Trophoblast cell (in vitro differentiated cells and primary cell): ENCODE measurements around the gene MPND. TPM values are rescaled to one million over a fixed set of nuclear protein-coding genes. Genes with fewer than 3 reads are reported as not detected.

Source experiments
- DNase-seq, 2 donors: peaks; one replicate each; pipeline ENCODE4 v3.0.0-alpha.2; 2016
- H2AFZ ChIP-seq: 2 replicates; pipeline ENCODE4 v1.6.1; 2013; ENCODE audit warnings: low read length, moderate library complexity, mild to moderate bottlenecking; ENCODE audit not compliant: insufficient read depth, poor library complexity
- H2AK5ac ChIP-seq: 2 replicates; pipeline ENCODE4 v1.6.1; 2013; ENCODE audit warnings: mild to moderate bottlenecking, low read length
- H2BK120ac ChIP-seq: 2 replicates; pipeline ENCODE4 v1.6.1; 2013; ENCODE audit warnings: low read length, mild to moderate bottlenecking, moderate library complexity; ENCODE audit not compliant: insufficient read depth, poor library complexity
- H2BK12ac ChIP-seq: 2 replicates; pipeline ENCODE4 v1.6.1; 2013; ENCODE audit warnings: mild to moderate bottlenecking, low read length, moderate library complexity
- H2BK5ac ChIP-seq: 2 replicates; pipeline ENCODE4 v1.6.1; 2013; ENCODE audit warnings: low read length, low read depth, moderate library complexity, mild to moderate bottlenecking; ENCODE audit not compliant: poor library complexity
- H3K14ac ChIP-seq: 2 replicates; pipeline ENCODE4 v1.6.1; 2013; ENCODE audit warnings: mild to moderate bottlenecking, low read length
- H3K18ac ChIP-seq: 2 replicates; pipeline ENCODE4 v1.6.1; 2013; ENCODE audit warnings: mild to moderate bottlenecking, low read length
- H3K23ac ChIP-seq: 2 replicates; pipeline ENCODE4 v1.6.1; 2013; ENCODE audit warnings: low read length
- H3K27ac ChIP-seq: 2 replicates; pipeline ENCODE4 v1.5.1; 2013; ENCODE audit warnings: low read depth, mild to moderate bottlenecking, inconsistent platforms, low read length, moderate library complexity
- H3K27me3 ChIP-seq: 2 replicates; pipeline ENCODE4 v1.6.1; 2013; ENCODE audit warnings: inconsistent platforms, mild to moderate bottlenecking, low read length, moderate library complexity; ENCODE audit not compliant: insufficient read depth
- H3K36me3 ChIP-seq, 2 experiments: 1 replicate in 1 of 2; 2 replicates in 1 of 2; pipeline ENCODE4 v1.6.1; 2013; ENCODE audit warnings: low read length in 2 of 2, mild to moderate bottlenecking in 2 of 2, moderate library complexity in 1 of 2; ENCODE audit not compliant: insufficient read depth in 2 of 2, control insufficient read depth in 1 of 2
- H3K4ac ChIP-seq: 2 replicates; pipeline ENCODE4 v1.6.1; 2013; ENCODE audit warnings: low read depth, mild to moderate bottlenecking, low read length, moderate library complexity
- H3K4me1 ChIP-seq, 2 experiments: 1 replicate in 1 of 2; 2 replicates in 1 of 2; pipeline ENCODE4 v1.6.1; 2013; ENCODE audit warnings: low read length in 2 of 2, mild to moderate bottlenecking in 2 of 2, moderate library complexity in 1 of 2; ENCODE audit not compliant: insufficient read depth in 2 of 2, control insufficient read depth in 1 of 2
- H3K4me2 ChIP-seq: 2 replicates; pipeline ENCODE4 v1.6.1; 2013; ENCODE audit warnings: inconsistent platforms, mild to moderate bottlenecking, low read length, moderate library complexity
- H3K4me3 ChIP-seq: 2 replicates; pipeline ENCODE4 v1.5.1; 2013; ENCODE audit warnings: mild to moderate bottlenecking, low read depth, low read length, inconsistent platforms
- H3K79me1 ChIP-seq: one replicate; pipeline ENCODE4 v1.6.1; 2013; ENCODE audit warnings: low read length
- H3K79me2 ChIP-seq: 2 replicates; pipeline ENCODE4 v1.6.1; 2013; ENCODE audit warnings: low read length, mild to moderate bottlenecking; ENCODE audit not compliant: control insufficient read depth, insufficient read depth, poor library complexity
- H3K9ac ChIP-seq: 2 replicates; pipeline ENCODE4 v1.6.1; 2013; ENCODE audit warnings: mild to moderate bottlenecking, low read length
- H3K9me3 ChIP-seq: 2 replicates; pipeline ENCODE4 v1.6.1; 2013; ENCODE audit warnings: low read depth, mild to moderate bottlenecking, control low read depth, inconsistent platforms, low read length; ENCODE audit not compliant: insufficient read depth
- H4K12ac ChIP-seq: 2 replicates; pipeline ENCODE4 v1.6.1; 2013; ENCODE audit warnings: low read depth, mild to moderate bottlenecking, low read length, moderate library complexity
- H4K8ac ChIP-seq: 2 replicates; pipeline ENCODE4 v1.6.1; 2013; ENCODE audit warnings: low read depth, mild to moderate bottlenecking, low read length, moderate library complexity
- H4K91ac ChIP-seq: one replicate; pipeline ENCODE4 v1.6.1; 2013; ENCODE audit warnings: low read depth, mild to moderate bottlenecking, low read length, moderate library complexity
- WGBS: extraction: QIAGEN DNeasy Blood & Tissue Kit; methylation state at CpG from one replicate; pipeline ENCODE4 v1.1.7; 2013; ENCODE audit warnings: missing lambda C conversion rate; ENCODE audit not compliant: insufficient read length, insufficient coverage; ENCODE audit errors: extremely low coverage; 5-methylcytosine and 5-hydroxymethylcytosine counted together
- polyA plus RNA-seq: library from polyadenylated mRNA; stranded (reverse); fragments of 200-250 nt; gene quantifications from 2 replicates; pipeline ENCODE4 v1.2.3, GENCODE V29; 2013

Gene MPND
- polyA plus RNA-seq: 13.8 and 15.3 TPM in 2 replicates

GRCh38 chr19:4343370-4344307, at the start of gene MPND:
TSS of gene MPND (plus strand) at chr19:4343562. CDS start at chr19:4343594, 32 bp downstream.
- Histone ChIP-seq H3K23ac (no peak within 1 kb of the TSS), H3K18ac (peak within 1 kb of the TSS; percentile 98), H4K91ac (peak within 1 kb of the TSS; percentile 98), H4K12ac (peak within 1 kb of the TSS; percentile 99), H3K27me3 (no peaks in the 10 kb centered on the region), H3K9ac (peak within 1 kb of the TSS; percentile 94), H2AK5ac (peak within 1 kb of the TSS; percentile 99), H3K79me2 (peaks cover 4% of the 10 kb centered on the region), H2BK5ac (peak within 1 kb of the TSS; percentile 97), H3K4me1 (peaks cover 12% of the 10 kb centered on the region in 2 experiments), H3K79me1 (peaks cover 12% of the 10 kb centered on the region), H3K4me2 (peak within 1 kb of the TSS; percentile 89), H3K4me3 (peak within 1 kb of the TSS; percentile 95), H3K4ac (peak within 1 kb of the TSS; percentile 84), H3K14ac (peak within 1 kb of the TSS; percentile 95), H3K27ac (peak within 1 kb of the TSS; percentile 95), H2BK12ac (peak within 1 kb of the TSS; percentile 17), H2AFZ (peak within 1 kb of the TSS; percentile 90), H3K36me3 (peaks cover 8 to 13% of the 10 kb centered on the region in 2 experiments), H2BK120ac (peak within 1 kb of the TSS; percentile 98), H4K8ac (peak within 1 kb of the TSS; percentile 98), H3K9me3 (no peaks in the 10 kb centered on the region)
- DNase-seq: peak; percentile 88 to 91
- no CpG with 5 or more reads among the region's 101 CpGs for WGBS

GRCh38 chr19:4294389-4294788, 49.0 kb upstream of the MPND start:
- Histone ChIP-seq H3K18ac (no peak overlapping the region), H3K36me3 (no peaks in the 10 kb centered on the region)

GRCh38 chr19:4295972-4296771, 47.2 kb upstream of the MPND start:
- no CpG with 5 or more reads among the region's 14 CpGs for WGBS
- Histone ChIP-seq H2BK12ac (no peak overlapping the region), H4K12ac (no peak overlapping the region), H3K4me1 (no peaks in the 10 kb centered on the region), H3K23ac (no peak overlapping the region), H3K4me3 (peak overlapping the region; percentile 39), H3K9ac (no peak overlapping the region), H4K8ac (no peak overlapping the region), H3K36me3 (no peaks in the 10 kb centered on the region), H4K91ac (no peak overlapping the region), H2BK120ac (no peak overlapping the region), H3K4me2 (no peak overlapping the region), H3K27ac (no peak overlapping the region), H3K79me2 (no peaks in the 10 kb centered on the region), H3K9me3 (peaks cover 3% of the 10 kb centered on the region), H2AK5ac (no peak overlapping the region), H2BK5ac (no peak overlapping the region), H3K79me1 (no peaks in the 10 kb centered on the region), H3K18ac (no peak overlapping the region), H3K27me3 (no peaks in the 10 kb centered on the region), H3K4ac (no peak overlapping the region), H3K14ac (no peak overlapping the region), H2AFZ (no peak overlapping the region)
- DNase-seq: no peak

More at GRCh38 chr19:4294389-4294788, 49.0 kb upstream of the MPND start:
- H3K27me3 ChIP-seq: no peaks in the 10 kb centered on the region
- no peaks in the 10 kb centered on the region for H3K79me1 ChIP-seq
- H2BK120ac ChIP-seq: no peak overlapping the region
- H4K8ac ChIP-seq: no peak overlapping the region
- no peaks in the 10 kb centered on the region for H3K79me2 ChIP-seq
- no peak for DNase-seq
- no peak overlapping the region for H3K4ac ChIP-seq
- H3K4me1 ChIP-seq: no peaks in the 10 kb centered on the region
- no peak overlapping the region for H2AFZ ChIP-seq
- H2BK5ac ChIP-seq: no peak overlapping the region
- H3K23ac ChIP-seq: no peak overlapping the region
- no peak overlapping the region for H3K9ac ChIP-seq
- no peak overlapping the region for H2BK12ac ChIP-seq
- no peak overlapping the region for H3K4me2 ChIP-seq
- H3K9me3 ChIP-seq: peaks cover 3% of the 10 kb centered on the region
- no peak overlapping the region for H3K4me3 ChIP-seq
- WGBS: no CpG with 5 or more reads among the region's 10 CpGs
- no peak overlapping the region for H3K14ac ChIP-seq
- no peak overlapping the region for H3K27ac ChIP-seq
- no peak overlapping the region for H4K91ac ChIP-seq
- H2AK5ac ChIP-seq: no peak overlapping the region
- no peak overlapping the region for H4K12ac ChIP-seq
